Thoracic aorta (tissue), 2 donors: Measurements from ENCODE around the gene TCF7L2. TPM values are rescaled to one million over a fixed set of nuclear protein-coding genes. Genes with fewer than 3 reads are reported as not detected.
A peak's percentile ranks its signal among the peaks of the same experiment; 100 is the strongest.

ENCODE experiments used
- ATAC-seq: fragments of 150-250 bp; one replicate; pipeline ENCODE4 v1.8.0; 2017; ENCODE audit warnings: low read depth; ENCODE audit not compliant: insufficient number of reproducible peaks, low FRiP score
- DNase-seq: peaks from one replicate; pipeline ENCODE4 v3.0.0-alpha.2; 2020; ENCODE audit warnings: low spot score
- H3K27ac ChIP-seq, 2 donors: fragments of 200-600 bp; sonication (generic); 1 replicate in 1 of 2; 2 replicates in 1 of 2; pipeline ENCODE4 v1.5.1; 2016; ENCODE audit warnings: mild to moderate bottlenecking in 2 of 2, moderate library complexity in 2 of 2
- H3K27me3 ChIP-seq: fragments of 200-600 bp; sonication (generic); replicated peaks from 2 replicates; pipeline ENCODE4 v1.6.0; 2016; ENCODE audit warnings: mild to moderate bottlenecking; ENCODE audit not compliant: insufficient read depth
- H3K36me3 ChIP-seq: fragments of 200-600 bp; sonication (generic); one replicate; pipeline ENCODE4 v1.5.1; 2016
- H3K4me1 ChIP-seq, 2 donors: fragments of 200-600 bp; sonication (generic); 1 replicate in 1 of 2; 2 replicates in 1 of 2; pipeline versions ENCODE4 v1.5.1 to v1.6.0; 2016; ENCODE audit warnings: low read depth in 2 of 2, mild to moderate bottlenecking in 1 of 2; ENCODE audit not compliant: control insufficient read depth in 1 of 2
- H3K4me3 ChIP-seq: fragments of 200-600 bp; sonication (generic); 2 replicates; pipeline ENCODE4 v1.5.1; 2016; ENCODE audit warnings: mild to moderate bottlenecking
- H3K9me3 ChIP-seq: fragments of 200-600 bp; sonication (generic); 2 replicates; pipeline ENCODE4 v1.5.1; 2016
- total RNA-seq, 2 donors: library from RNA; depleted of rRNA; stranded (reverse); fragments of >200 nt; gene quantifications; one replicate each; pipeline versions ENCODE4 v1.1.0 to v1.2.3, GENCODE V29; 2016
- TF ChIP-seq, protein P1 (sequence below): fragments of 200-600 bp; sonication (generic); IDR thresholded peaks from one replicate; pipeline ENCODE4 v1.5.1; 2019; ENCODE audit warnings: antibody characterized with exemption

TCF7L2 gene
- total RNA-seq, 2 donors from 2014 or later: 21.4 to 50.5 TPM

DNA sequence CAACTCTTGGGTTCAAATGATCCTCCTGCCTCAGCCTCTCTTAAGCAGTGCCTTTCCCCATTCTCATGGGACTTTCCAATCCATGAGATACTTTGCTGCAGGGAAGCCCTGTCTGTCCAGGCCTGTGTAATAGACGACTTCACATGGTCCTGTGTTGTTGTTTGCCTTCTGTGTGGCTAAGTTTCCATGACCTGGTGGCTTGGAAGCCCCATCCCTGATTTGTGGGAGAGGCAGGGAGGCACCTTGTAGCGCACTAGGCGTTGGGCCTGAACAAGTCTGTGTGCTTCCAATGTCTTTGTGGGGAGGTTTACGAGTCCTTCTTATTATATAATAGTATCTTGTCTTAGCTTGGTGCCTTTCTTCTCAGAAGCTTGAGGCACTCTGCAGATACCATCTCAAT, 49.1 kb downstream of the TCF7L2 start:
- no peak overlapping the region for H3K4me3 ChIP-seq
- no peaks in the 10 kb centered on the region for H3K9me3 ChIP-seq
- ATAC-seq (no peak), DNase-seq (no peak)
- no peaks in the 10 kb centered on the region for H3K27me3 ChIP-seq
- H3K4me1 ChIP-seq: peaks cover 0 to 62% of the 10 kb centered on the region in 2 donors
- no peaks in the 10 kb centered on the region for H3K36me3 ChIP-seq
- no peak overlapping the region for H3K27ac ChIP-seq
- TF ChIP-seq, protein P1, sequence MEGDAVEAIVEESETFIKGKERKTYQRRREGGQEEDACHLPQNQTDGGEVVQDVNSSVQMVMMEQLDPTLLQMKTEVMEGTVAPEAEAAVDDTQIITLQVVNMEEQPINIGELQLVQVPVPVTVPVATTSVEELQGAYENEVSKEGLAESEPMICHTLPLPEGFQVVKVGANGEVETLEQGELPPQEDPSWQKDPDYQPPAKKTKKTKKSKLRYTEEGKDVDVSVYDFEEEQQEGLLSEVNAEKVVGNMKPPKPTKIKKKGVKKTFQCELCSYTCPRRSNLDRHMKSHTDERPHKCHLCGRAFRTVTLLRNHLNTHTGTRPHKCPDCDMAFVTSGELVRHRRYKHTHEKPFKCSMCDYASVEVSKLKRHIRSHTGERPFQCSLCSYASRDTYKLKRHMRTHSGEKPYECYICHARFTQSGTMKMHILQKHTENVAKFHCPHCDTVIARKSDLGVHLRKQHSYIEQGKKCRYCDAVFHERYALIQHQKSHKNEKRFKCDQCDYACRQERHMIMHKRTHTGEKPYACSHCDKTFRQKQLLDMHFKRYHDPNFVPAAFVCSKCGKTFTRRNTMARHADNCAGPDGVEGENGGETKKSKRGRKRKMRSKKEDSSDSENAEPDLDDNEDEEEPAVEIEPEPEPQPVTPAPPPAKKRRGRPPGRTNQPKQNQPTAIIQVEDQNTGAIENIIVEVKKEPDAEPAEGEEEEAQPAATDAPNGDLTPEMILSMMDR: no peak

DNA sequence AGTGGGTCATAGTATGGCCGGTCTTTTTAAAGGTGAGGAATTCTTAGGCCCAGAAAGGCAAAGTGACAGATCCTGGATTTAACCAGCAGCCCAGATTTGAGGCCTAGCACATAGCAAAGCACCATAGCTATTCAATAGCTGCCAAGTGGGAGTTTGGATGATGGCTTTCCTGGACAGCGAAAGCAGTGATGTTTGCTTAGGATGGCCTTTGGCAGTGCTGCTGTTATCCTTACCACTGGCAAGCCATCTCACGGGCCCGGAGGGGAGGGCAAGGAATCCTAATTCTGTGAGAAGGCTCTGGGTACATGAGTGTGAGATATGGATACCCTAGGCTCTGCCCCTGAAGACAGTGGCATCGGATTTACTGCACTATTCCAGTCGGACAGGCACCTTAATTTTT, 50.4 kb downstream of the TCF7L2 start:
- TF ChIP-seq, protein P1: no peak
- no peaks in the 10 kb centered on the region for H3K27me3 ChIP-seq
- no peak for ATAC-seq
- H3K36me3 ChIP-seq: no peaks in the 10 kb centered on the region
- peak overlapping the region; percentile 21 for H3K4me3 ChIP-seq
- peak overlapping the region; percentile 51 to 60 for H3K27ac ChIP-seq
- peaks cover 4 to 72% of the 10 kb centered on the region in 2 donors for H3K4me1 ChIP-seq
- no peaks in the 10 kb centered on the region for H3K9me3 ChIP-seq
- DNase-seq: no peak

DNA sequence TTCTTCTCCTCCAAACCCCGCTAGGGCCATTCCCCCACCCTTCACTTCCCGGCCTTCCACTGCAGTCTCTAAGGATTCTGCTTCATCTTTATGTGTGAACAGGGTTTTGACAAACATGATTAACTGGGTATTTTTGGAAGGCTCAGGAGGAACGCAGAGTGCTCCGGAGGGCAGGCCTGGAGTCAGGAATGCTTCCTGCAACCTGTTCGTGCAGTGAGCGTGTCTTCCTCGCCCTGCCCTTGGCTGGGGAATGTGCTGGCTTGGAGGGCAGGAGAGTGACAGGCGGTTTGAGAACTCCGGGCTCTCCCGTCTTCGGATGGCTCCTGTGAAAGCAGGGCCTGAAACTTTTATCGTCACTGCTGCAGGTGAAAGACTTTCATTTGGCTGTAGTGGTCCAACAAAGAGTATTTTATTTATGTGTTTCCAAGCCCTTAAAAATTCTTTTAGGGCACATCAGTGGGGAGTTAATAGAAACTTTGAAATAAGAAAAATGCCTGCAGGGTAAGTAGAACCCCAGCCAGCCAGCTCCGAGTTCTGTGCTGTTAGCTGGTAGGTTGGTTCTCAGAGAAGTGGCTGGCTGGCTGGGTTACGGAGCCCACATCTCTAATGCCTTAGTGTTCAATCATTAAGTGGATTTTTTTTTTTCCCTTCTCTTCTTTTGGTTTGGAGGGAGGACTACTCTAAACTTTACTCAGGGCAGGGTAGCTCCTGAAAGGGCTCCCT, 51.0 kb downstream of the TCF7L2 start:
- Histone ChIP-seq H3K4me3 (peak overlapping the region; percentile 21), H3K27me3 (no peaks in the 10 kb centered on the region), H3K9me3 (no peaks in the 10 kb centered on the region), H3K27ac (peak overlapping the region; percentile 51 to 60), H3K36me3 (no peaks in the 10 kb centered on the region), H3K4me1 (peaks cover 10 to 78% of the 10 kb centered on the region in 2 donors)
- DNase-seq: no peak
- ATAC-seq: no peak
- TF ChIP-seq, protein P1: peak; percentile 40

DNA sequence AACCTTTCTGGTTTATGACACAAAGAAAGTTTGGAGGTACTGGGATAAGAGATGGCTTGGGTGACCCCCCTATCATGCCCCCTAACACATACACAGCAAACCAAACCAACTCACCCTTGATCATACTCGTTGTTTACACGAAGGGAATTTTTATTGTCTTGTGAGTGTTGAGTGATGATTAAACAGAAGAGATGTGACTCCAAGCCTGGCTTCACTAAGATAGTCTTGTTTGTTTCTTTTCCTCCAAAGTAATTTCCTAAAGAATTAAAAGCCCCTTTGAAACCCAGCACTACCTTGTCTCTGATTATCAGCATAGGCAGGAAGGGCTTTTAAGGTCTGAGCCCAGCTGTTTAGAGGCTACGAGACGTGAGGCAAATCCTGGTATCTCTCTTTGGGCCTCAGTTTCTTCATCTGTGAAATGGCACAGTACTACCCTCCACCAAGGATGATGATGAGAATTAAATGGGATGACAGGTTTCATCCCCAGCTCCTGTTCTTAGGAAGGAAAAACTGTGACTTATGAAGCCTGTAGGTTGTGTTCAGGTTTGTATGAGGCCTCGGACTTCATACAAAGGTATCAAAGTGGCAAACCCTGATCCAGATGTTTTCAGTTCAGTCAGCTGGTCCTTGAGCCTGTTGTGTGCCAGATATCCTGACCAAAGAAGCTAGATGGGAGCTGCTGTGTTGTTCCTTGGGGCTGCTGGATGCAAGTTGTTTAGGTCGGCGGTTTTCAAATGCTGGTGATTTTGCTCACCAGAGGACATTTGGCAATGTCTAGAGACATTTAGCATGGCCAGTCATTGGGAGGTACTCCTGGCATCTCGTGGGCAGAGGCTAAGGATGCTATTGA, 51.8 kb downstream of the TCF7L2 start:
- H3K9me3 ChIP-seq: no peaks in the 10 kb centered on the region
- DNase-seq: no peak
- peaks cover 17 to 86% of the 10 kb centered on the region in 2 donors for H3K4me1 ChIP-seq
- TF ChIP-seq, protein P1: no peak
- peak overlapping the region; percentile 51 to 60 for H3K27ac ChIP-seq
- no peak overlapping the region for H3K4me3 ChIP-seq
- no peak for ATAC-seq
- no peaks in the 10 kb centered on the region for H3K36me3 ChIP-seq
- no peaks in the 10 kb centered on the region for H3K27me3 ChIP-seq

DNA sequence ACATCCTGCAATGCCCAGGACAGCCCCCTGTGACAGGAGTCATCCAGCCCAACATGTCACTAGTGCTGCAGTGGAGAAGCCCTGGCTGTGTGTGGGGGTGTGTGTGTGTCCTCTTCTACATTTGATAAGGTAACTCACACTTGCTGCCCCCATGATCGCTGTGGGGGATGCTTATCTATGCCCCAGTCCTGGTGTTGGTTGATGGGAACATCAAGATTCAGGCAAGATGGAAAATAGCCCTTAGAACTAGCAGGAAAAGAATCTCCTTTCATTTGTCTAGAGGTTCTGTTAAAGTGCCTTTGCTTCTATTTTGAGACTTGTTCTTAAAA, 52.4 kb downstream of the TCF7L2 start:
- TF ChIP-seq, protein P1: no peak
- ATAC-seq (no peak), DNase-seq (no peak)
- H3K4me1 ChIP-seq: peaks cover 18 to 91% of the 10 kb centered on the region in 2 donors
- H3K9me3 ChIP-seq: no peaks in the 10 kb centered on the region
- H3K27ac ChIP-seq: no peak overlapping the region
- no peaks in the 10 kb centered on the region for H3K27me3 ChIP-seq
- H3K4me3 ChIP-seq: no peak overlapping the region
- H3K36me3 ChIP-seq: no peaks in the 10 kb centered on the region
